MM.1S (cell line): ENCODE results near the gene RPS14.

Source experiments
- DNase-seq: peaks from one replicate; pipeline ENCODE4 v3.0.0-alpha.2; 2015
- H2AFZ ChIP-seq: fragments of 300-600 bp; sonication (generic); 2 replicates; pipeline ENCODE4 v1.6.0; 2016; ENCODE audit warnings: antibody characterized with exemption, low read length
- H3F3A ChIP-seq: fragments of 300-600 bp; sonication (generic); 2 replicates; pipeline ENCODE4 v1.6.1; 2016; ENCODE audit warnings: mild to moderate bottlenecking, antibody characterized with exemption, low read length, moderate library complexity, mixed read lengths; ENCODE audit not compliant: insufficient read depth
- H3K27ac ChIP-seq: fragments of 300-600 bp; sonication (generic); 2 replicates; pipeline ENCODE4 v1.5.1; 2016; ENCODE audit warnings: mild to moderate bottlenecking, low read length
- H3K27me3 ChIP-seq: fragments of 300-600 bp; sonication (generic); replicated peaks from 2 replicates; pipeline ENCODE4 v1.6.0; 2016; ENCODE audit warnings: low read length; ENCODE audit not compliant: insufficient read depth
- H3K36me3 ChIP-seq: fragments of 300-600 bp; sonication (generic); replicated peaks from 2 replicates; pipeline ENCODE4 v1.6.1; 2016; ENCODE audit warnings: mild to moderate bottlenecking, low read length, mixed read lengths; ENCODE audit not compliant: insufficient read depth
- H3K4me1 ChIP-seq: fragments of 300-600 bp; sonication (generic); 2 replicates; pipeline ENCODE4 v1.6.1; 2016; ENCODE audit warnings: low read length, mixed read lengths
- H3K4me2 ChIP-seq: fragments of 300-600 bp; sonication (generic); 2 replicates; pipeline ENCODE4 v1.6.0; 2016; ENCODE audit warnings: low read depth, low read length
- H3K4me3 ChIP-seq: fragments of 300-600 bp; sonication (generic); 2 replicates; pipeline ENCODE4 v1.5.1; 2016; ENCODE audit warnings: low read length, mixed read lengths
- H3K79me2 ChIP-seq: fragments of 300-600 bp; sonication (generic); 2 replicates; pipeline ENCODE4 v1.6.1; 2016; ENCODE audit warnings: mixed run types, low read length, mixed read lengths
- H3K9ac ChIP-seq: fragments of 300-600 bp; sonication (generic); 2 replicates; pipeline ENCODE4 v1.6.1; 2016; ENCODE audit warnings: low read length, mixed read lengths
- H3K9me2 ChIP-seq: fragments of 300-600 bp; sonication (generic); replicated peaks from 2 replicates; pipeline ENCODE4 v1.6.1; 2016; ENCODE audit warnings: mild to moderate bottlenecking, low read length, mixed read lengths; ENCODE audit not compliant: insufficient read depth
- H3K9me3 ChIP-seq: fragments of 300-600 bp; sonication (generic); replicated peaks from 2 replicates; pipeline ENCODE4 v1.6.1; 2016; ENCODE audit warnings: mild to moderate bottlenecking, low read length, mixed read lengths; ENCODE audit not compliant: insufficient read depth
- H4K20me1 ChIP-seq: fragments of 300-600 bp; sonication (generic); 2 replicates; pipeline ENCODE4 v1.6.1; 2016; ENCODE audit warnings: mild to moderate bottlenecking, low read length, moderate library complexity, mixed read lengths; ENCODE audit not compliant: insufficient read depth
- CTCF ChIP-seq: fragments of 300-600 bp; sonication (generic); IDR thresholded peaks from 2 replicates; pipeline ENCODE4 v1.5.1; 2016; ENCODE audit warnings: antibody characterized with exemption, low read length, mixed read lengths
- EZH2 ChIP-seq: fragments of 300-600 bp; sonication (generic); optimal IDR thresholded peaks from 2 replicates; pipeline ENCODE3; 2017; ENCODE audit warnings: low read depth, mild to moderate bottlenecking, antibody characterized with exemption, low read length, mixed read lengths
- EZH2phosphoT487 ChIP-seq: fragments of 300-600 bp; sonication (generic); IDR thresholded peaks from 2 replicates; pipeline ENCODE4 v1.6.1; 2018; ENCODE audit warnings: antibody characterized with exemption, low read length

Gene RPS14

DNA sequence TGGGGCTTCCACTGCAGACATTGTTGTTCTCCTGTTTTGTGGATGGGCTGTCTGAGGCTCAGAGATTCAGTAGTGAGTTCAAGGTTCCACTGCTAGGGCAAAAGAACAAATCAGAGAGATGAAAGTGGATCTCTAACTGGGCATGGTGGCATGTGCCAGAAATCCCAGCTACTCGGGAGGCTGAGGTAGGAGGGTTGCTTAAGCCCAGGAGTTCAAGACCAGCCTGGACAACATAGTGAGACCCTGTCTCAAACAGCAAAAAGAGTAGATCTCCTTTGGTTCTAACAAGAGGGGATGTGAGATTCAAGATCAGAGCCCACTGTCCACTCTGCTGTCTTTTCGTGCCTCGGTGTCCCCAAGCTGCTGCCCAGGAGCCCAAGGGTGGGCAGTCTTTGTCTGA is 46.6 kb upstream of the RPS14 start:
- H3K9ac ChIP-seq: no peak overlapping the region
- no peaks in the 10 kb centered on the region for H4K20me1 ChIP-seq
- no peaks in the 10 kb centered on the region for H3K36me3 ChIP-seq
- H3K9me2 ChIP-seq: no peaks in the 10 kb centered on the region
- no peaks in the 10 kb centered on the region for H3F3A ChIP-seq
- peaks cover 58% of the 10 kb centered on the region for H3K79me2 ChIP-seq
- H3K27me3 ChIP-seq: no peaks in the 10 kb centered on the region
- H3K27ac ChIP-seq: no peak overlapping the region
- no peak overlapping the region for H3K4me2 ChIP-seq
- no peak overlapping the region for H2AFZ ChIP-seq
- no peaks in the 10 kb centered on the region for H3K9me3 ChIP-seq
- no peak overlapping the region for H3K4me3 ChIP-seq
- no peak for DNase-seq
- TF ChIP-seq EZH2 (no peak), EZH2phosphoT487 (no peak), CTCF (no peak)
- H3K4me1 ChIP-seq: peaks cover 11% of the 10 kb centered on the region

DNA sequence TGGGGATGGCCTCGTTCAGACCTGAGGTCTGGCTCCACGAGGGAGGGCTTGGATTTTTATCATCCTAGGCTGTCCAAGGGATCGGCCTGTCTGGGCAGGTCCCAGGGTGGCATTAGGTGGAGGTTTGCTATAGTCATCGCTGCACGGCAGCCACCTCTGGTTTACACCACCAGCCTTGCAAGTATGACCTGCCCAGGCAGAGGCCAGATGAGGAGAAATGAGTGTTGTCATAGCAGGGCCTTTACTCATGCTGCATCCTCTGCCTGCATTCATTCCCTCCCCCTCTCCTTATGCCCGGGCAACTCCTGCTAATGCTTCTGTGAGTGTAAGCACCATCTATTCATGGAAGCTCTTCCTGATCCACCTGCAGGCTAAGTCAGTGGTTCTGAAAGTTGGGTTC is 43.1 kb upstream of the RPS14 start:
- Histone ChIP-seq H3K79me2 (peaks cover 58% of the 10 kb centered on the region), H3K9me3 (no peaks in the 10 kb centered on the region), H4K20me1 (no peaks in the 10 kb centered on the region), H3K4me1 (peaks cover 31% of the 10 kb centered on the region), H3K36me3 (no peaks in the 10 kb centered on the region), H3K4me2 (no peak overlapping the region), H3F3A (no peaks in the 10 kb centered on the region), H3K27me3 (no peaks in the 10 kb centered on the region), H3K4me3 (no peak overlapping the region), H3K9ac (no peak overlapping the region), H3K9me2 (no peaks in the 10 kb centered on the region), H2AFZ (no peak overlapping the region), H3K27ac (no peak overlapping the region)
- DNase-seq: no peak
- TF ChIP-seq CTCF (no peak), EZH2phosphoT487 (no peak)

- Histone ChIP-seq H3K4me2 (no peak overlapping the region), H3K9me2 (no peaks in the 10 kb centered on the region), H2AFZ (no peak overlapping the region), H3F3A (peaks cover 7% of the 10 kb centered on the region), H3K36me3 (no peaks in the 10 kb centered on the region), H3K27me3 (no peaks in the 10 kb centered on the region), H3K9me3 (no peaks in the 10 kb centered on the region), H3K79me2 (peaks cover 61% of the 10 kb centered on the region), H3K4me3 (no peak overlapping the region), H3K27ac (no peak overlapping the region), H3K9ac (no peak overlapping the region), H3K4me1 (peaks cover 34% of the 10 kb centered on the region), H4K20me1 (no peaks in the 10 kb centered on the region)
- no peak for TF ChIP-seq EZH2
- TF ChIP-seq EZH2phosphoT487: no peak
- TF ChIP-seq CTCF: no peak
- DNase-seq: no peak
Observed at GRCh38 chr5:150491876-150492275, 42.3 kb upstream of the RPS14 start.

GRCh38 chr5:150490754-150491153 is 41.2 kb upstream of the RPS14 start:
- DNase-seq: no peak
- H3K4me2 ChIP-seq: no peak overlapping the region
- no peak overlapping the region for H3K9ac ChIP-seq
- H3K79me2 ChIP-seq: peaks cover 57% of the 10 kb centered on the region
- H2AFZ ChIP-seq: no peak overlapping the region
- H3F3A ChIP-seq: peaks cover 8% of the 10 kb centered on the region
- TF ChIP-seq EZH2: no peak
- TF ChIP-seq CTCF: no peak
- TF ChIP-seq EZH2phosphoT487: no peak
- no peaks in the 10 kb centered on the region for H4K20me1 ChIP-seq
- no peaks in the 10 kb centered on the region for H3K9me2 ChIP-seq
- H3K4me3 ChIP-seq: no peak overlapping the region
- H3K36me3 ChIP-seq: no peaks in the 10 kb centered on the region
- no peaks in the 10 kb centered on the region for H3K9me3 ChIP-seq
- H3K27ac ChIP-seq: no peak overlapping the region
- H3K27me3 ChIP-seq: no peaks in the 10 kb centered on the region
- H3K4me1 ChIP-seq: peaks cover 34% of the 10 kb centered on the region
